Tongue (tissue), 2 donors: ENCODE measurements around the gene ERFE. TPM values are rescaled to one million over a fixed set of nuclear protein-coding genes. Genes with fewer than 3 reads are reported as not detected.
A peak's percentile ranks its signal among the peaks of the same experiment; 100 is the strongest.
"Not testable (repeated sequence)": the region's sequence is repeated elsewhere in the genome, so short reads cannot be mapped to it uniquely, and the experiment has no call there.

Source experiments
- DNase-seq: peaks from one replicate; pipeline ENCODE4 v3.0.0-alpha.2; 2015
- total RNA-seq: library from RNA; depleted of rRNA; stranded (reverse); fragments of >200 nt; gene quantifications from one replicate; pipeline ENCODE4 v1.2.3, GENCODE V29; 2014

The ERFE gene
- 14.1 TPM for total RNA-seq

GRCh38 chr2:238158509-238159070 is at the start of gene ERFE:
Gene ERFE (plus strand): TSS chr2:238158970. CDS start chr2:238159008, 38 bp downstream.
- DNase-seq = peak; percentile 72

GRCh38 chr2:238113611-238114010 is 45.2 kb upstream of the ERFE start:
- DNase-seq = no peak

GRCh38 chr2:238114331-238114841 is 44.4 kb upstream of the ERFE start:
- DNase-seq = no peak

- DNase-seq = no peak
Measured at GRCh38 chr2:238114851-238115660, 43.7 kb upstream of the ERFE start.

GRCh38 chr2:238115709-238116108 is 43.1 kb upstream of the ERFE start:
- not testable (repeated sequence) for DNase-seq

GRCh38 chr2:238116298-238117198 is 42.2 kb upstream of the ERFE start:
- no peak for DNase-seq

GRCh38 chr2:238117199-238118154 is 41.3 kb upstream of the ERFE start:
- DNase-seq = no peak

- no peak for DNase-seq
Measured at GRCh38 chr2:238119756-238120462, 38.9 kb upstream of the ERFE start.

- DNase-seq = peak; percentile 80
Measured at GRCh38 chr2:238120463-238121298, 38.1 kb upstream of the ERFE start.

GRCh38 chr2:238121511-238122286 is 37.1 kb upstream of the ERFE start:
- DNase-seq = no peak

- no peak for DNase-seq
Measured at GRCh38 chr2:238122287-238123217, 36.2 kb upstream of the ERFE start.

GRCh38 chr2:238123218-238123971 is 35.4 kb upstream of the ERFE start:
- DNase-seq = no peak

GRCh38 chr2:238123991-238124470 is 34.7 kb upstream of the ERFE start:
- DNase-seq = no peak

GRCh38 chr2:238124488-238125126 is 34.2 kb upstream of the ERFE start:
- DNase-seq = no peak

- DNase-seq = no peak
Measured at GRCh38 chr2:238125127-238125885, 33.5 kb upstream of the ERFE start.

GRCh38 chr2:238126338-238126737 is 32.4 kb upstream of the ERFE start:
- DNase-seq = no peak
